OCI-LY7 (cell line): Measurements from ENCODE around the gene CACNA2D2. TPM values are rescaled to one million over a fixed set of nuclear protein-coding genes. Genes with fewer than 3 reads are reported as not detected.

Source experiments
- BruUV-seq: library from RNA; stranded (reverse); fragments of 400-500 nt; replicated peaks from 2 replicates; lab custom pipeline; 2021; lab: Mats Ljungman, UMichigan
- CTCF ChIA-PET: fragments of 300-600 bp; sonication (Branson Sonifier 250); formaldehyde crosslinking; loops from one replicate; lab custom pipeline; 2022; ENCODE audit warnings: antibody characterized with exemption; ENCODE audit not compliant: unreplicated experiment; lab: Charles Lee
- POLR2A ChIA-PET: fragments of 300-600 bp; sonication (Branson Sonifier 250); formaldehyde crosslinking; loops from one replicate; lab custom pipeline; 2022; ENCODE audit warnings: antibody characterized with exemption; lab: Charles Lee
- DNase-seq: peaks from one replicate; pipeline ENCODE4 v3.0.0-alpha.2; 2015; ENCODE audit warnings: low spot score
- H2AFZ ChIP-seq: fragments of 200-600 bp; sonication (generic), shearing (Covaris generic); 2 replicates; pipeline ENCODE4 v1.6.1; 2014; ENCODE audit warnings: mild to moderate bottlenecking, antibody characterized with exemption, low read length, moderate library complexity
- H3K27ac ChIP-seq: fragments of 200-600 bp; sonication (generic); 2 replicates; pipeline ENCODE4 v1.5.1; 2014; ENCODE audit warnings: mixed run types, low read depth, mild to moderate bottlenecking, moderate library complexity, low read length, inconsistent platforms; ENCODE audit not compliant: poor library complexity, severe bottlenecking
- H3K36me3 ChIP-seq: fragments of 200-600 bp; sonication (generic); 2 replicates; pipeline ENCODE4 v1.6.1; 2014; ENCODE audit warnings: mild to moderate bottlenecking, antibody characterized with exemption, low read length, moderate library complexity, mixed read lengths; ENCODE audit not compliant: insufficient read depth
- H3K4me1 ChIP-seq: fragments of 200-600 bp; sonication (generic); 2 replicates; pipeline ENCODE4 v1.5.1; 2014; ENCODE audit warnings: mild to moderate bottlenecking, low read length; ENCODE audit not compliant: insufficient read depth, poor library complexity, severe bottlenecking
- H3K4me2 ChIP-seq: fragments of 200-600 bp; sonication (generic); 2 replicates; pipeline ENCODE4 v1.6.1; 2014; ENCODE audit warnings: mild to moderate bottlenecking, low read length
- H3K4me3 ChIP-seq: fragments of 200-600 bp; sonication (generic); 2 replicates; pipeline ENCODE4 v1.5.1; 2014; ENCODE audit warnings: mild to moderate bottlenecking, low read depth, low read length; ENCODE audit not compliant: poor library complexity, severe bottlenecking
- H3K79me2 ChIP-seq: fragments of 200-600 bp; sonication (generic); 2 replicates; pipeline ENCODE4 v1.6.1; 2016; ENCODE audit warnings: low read depth, mild to moderate bottlenecking, low read length, moderate library complexity, mixed read lengths; ENCODE audit not compliant: insufficient read depth
- H3K9me2 ChIP-seq: fragments of 200-600 bp; sonication (generic); 2 replicates; pipeline ENCODE4 v1.6.1; 2016; ENCODE audit warnings: mild to moderate bottlenecking, low read length, mixed read lengths; ENCODE audit not compliant: insufficient read depth
- H3K9me3 ChIP-seq: fragments of 200-600 bp; sonication (generic); 2 replicates; pipeline ENCODE4 v1.6.1; 2014; ENCODE audit warnings: mild to moderate bottlenecking, mixed run types, low read length, mixed read lengths
- H4K20me1 ChIP-seq: fragments of 200-600 bp; sonication (generic); 2 replicates; pipeline ENCODE4 v1.6.1; 2014; ENCODE audit warnings: mild to moderate bottlenecking, antibody characterized with exemption, low read length, moderate library complexity, mixed read lengths; ENCODE audit not compliant: insufficient read depth
- EZH2phosphoT487 ChIP-seq: fragments of 200-600 bp; sonication (generic); IDR thresholded peaks from 2 replicates; pipeline ENCODE4 v1.6.1; 2018; ENCODE audit warnings: low read depth, borderline replicate concordance, mild to moderate bottlenecking, mixed run types, antibody characterized with exemption, low read length, moderate library complexity, mixed read lengths
- intact Hi-C: fragments of 100-400 bp; cut with micrococcal nuclease; formaldehyde crosslinking; loops from one replicate; pipeline ENCODE4 v1.10.0; 2022; ENCODE audit not compliant: unreplicated experiment
- total RNA-seq, 2 experiments: library from RNA; depleted of rRNA in 1 of 2; stranded (reverse); fragments of >200 nt in 1 of 2; shearing (Covaris generic) in 1 of 2; gene quantifications; 2 replicates each; pipeline ENCODE4 v1.2.3, GENCODE V29; 2014 to 2022
- TF ChIP-seq, protein P1 (sequence below): fragments of 200-600 bp; sonication (generic); conservative IDR thresholded peaks from 2 replicates; pipeline ENCODE4 v1.5.1; 2014; ENCODE audit warnings: mild to moderate bottlenecking, antibody characterized with exemption, low read length, moderate library complexity, mixed read lengths

The CACNA2D2 gene
- total RNA-seq, 2 experiments from 2014 or later, result 0.09 to 0.21 TPM

- CTCF ChIA-PET, result no interaction called here
- no TSS peak for BruUV-seq
These were observed 16.3 kb downstream of the CACNA2D2 start for GRCh38 chr3:50487181-50487580.

GRCh38 chr3:50486219-50486888, 17.1 kb downstream of the CACNA2D2 start:
- H3K79me2 ChIP-seq, result no peaks in the 10 kb centered on the region
- ChIA-PET POLR2A (interaction anchor here (0.5 kb wide), 1 partner anchor 32 kb away, joined by 4 read pairs; no protein-coding TSS in a partner anchor), CTCF (no interaction called here)
- H3K4me2 ChIP-seq, result no peak overlapping the region
- no peaks in the 10 kb centered on the region for H3K9me2 ChIP-seq
- peaks cover 11% of the 10 kb centered on the region for H3K4me1 ChIP-seq
- intact Hi-C loops, result no loop called here
- no peak for DNase-seq
- no peak overlapping the region for H3K27ac ChIP-seq
- H2AFZ ChIP-seq, result no peak overlapping the region
- no peaks in the 10 kb centered on the region for H4K20me1 ChIP-seq
- no TSS peak for BruUV-seq
- no peak overlapping the region for H3K4me3 ChIP-seq
- no peaks in the 10 kb centered on the region for H3K36me3 ChIP-seq
- TF ChIP-seq, protein P1, sequence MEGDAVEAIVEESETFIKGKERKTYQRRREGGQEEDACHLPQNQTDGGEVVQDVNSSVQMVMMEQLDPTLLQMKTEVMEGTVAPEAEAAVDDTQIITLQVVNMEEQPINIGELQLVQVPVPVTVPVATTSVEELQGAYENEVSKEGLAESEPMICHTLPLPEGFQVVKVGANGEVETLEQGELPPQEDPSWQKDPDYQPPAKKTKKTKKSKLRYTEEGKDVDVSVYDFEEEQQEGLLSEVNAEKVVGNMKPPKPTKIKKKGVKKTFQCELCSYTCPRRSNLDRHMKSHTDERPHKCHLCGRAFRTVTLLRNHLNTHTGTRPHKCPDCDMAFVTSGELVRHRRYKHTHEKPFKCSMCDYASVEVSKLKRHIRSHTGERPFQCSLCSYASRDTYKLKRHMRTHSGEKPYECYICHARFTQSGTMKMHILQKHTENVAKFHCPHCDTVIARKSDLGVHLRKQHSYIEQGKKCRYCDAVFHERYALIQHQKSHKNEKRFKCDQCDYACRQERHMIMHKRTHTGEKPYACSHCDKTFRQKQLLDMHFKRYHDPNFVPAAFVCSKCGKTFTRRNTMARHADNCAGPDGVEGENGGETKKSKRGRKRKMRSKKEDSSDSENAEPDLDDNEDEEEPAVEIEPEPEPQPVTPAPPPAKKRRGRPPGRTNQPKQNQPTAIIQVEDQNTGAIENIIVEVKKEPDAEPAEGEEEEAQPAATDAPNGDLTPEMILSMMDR, result no peak
- no peak for TF ChIP-seq EZH2phosphoT487
- no peaks in the 10 kb centered on the region for H3K9me3 ChIP-seq

More at GRCh38 chr3:50487181-50487580, 16.3 kb downstream of the CACNA2D2 start:
- peaks cover 15% of the 10 kb centered on the region for H3K4me1 ChIP-seq
- intact Hi-C loops, result no loop called here
- H3K9me3 ChIP-seq, result no peaks in the 10 kb centered on the region
- H3K4me2 ChIP-seq, result no peak overlapping the region
- H3K36me3 ChIP-seq, result no peaks in the 10 kb centered on the region
- no peak overlapping the region for H3K27ac ChIP-seq
- H3K4me3 ChIP-seq, result no peak overlapping the region
- TF ChIP-seq, protein P1, result no peak
- TF ChIP-seq EZH2phosphoT487, result no peak
- H3K9me2 ChIP-seq, result no peaks in the 10 kb centered on the region
- H2AFZ ChIP-seq, result no peak overlapping the region
- H4K20me1 ChIP-seq, result no peaks in the 10 kb centered on the region
- DNase-seq, result no peak
- H3K79me2 ChIP-seq, result no peaks in the 10 kb centered on the region
- POLR2A ChIA-PET, result no interaction called here

DNA sequence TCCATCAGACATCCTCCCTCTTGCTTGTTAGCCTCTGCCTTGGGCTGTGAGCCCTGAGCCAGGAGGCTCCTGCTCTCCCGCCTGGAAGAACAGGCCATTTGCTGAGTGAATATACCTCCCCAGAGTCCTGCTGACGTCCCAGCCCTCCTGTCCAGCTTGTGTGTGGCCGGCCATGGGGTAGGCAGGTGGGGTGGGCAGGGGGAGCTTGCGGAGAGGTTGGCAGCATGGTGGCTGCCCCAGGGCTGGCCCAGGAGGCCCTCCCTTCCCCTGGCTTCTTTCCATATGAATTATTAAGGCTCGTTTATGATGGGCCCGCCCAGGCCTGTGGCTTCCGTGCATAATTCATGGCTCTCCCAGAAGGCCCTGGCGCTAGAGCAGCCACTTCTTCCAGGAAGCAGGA, 18.7 kb downstream of the CACNA2D2 start:
- TF ChIP-seq, protein P1, result no peak
- TF ChIP-seq EZH2phosphoT487, result no peak
- Histone ChIP-seq H3K9me2 (no peaks in the 10 kb centered on the region), H3K27ac (no peak overlapping the region), H3K4me2 (no peak overlapping the region), H4K20me1 (no peaks in the 10 kb centered on the region), H2AFZ (no peak overlapping the region), H3K79me2 (no peaks in the 10 kb centered on the region), H3K4me3 (no peak overlapping the region), H3K4me1 (no peaks in the 10 kb centered on the region), H3K9me3 (no peaks in the 10 kb centered on the region), H3K36me3 (no peaks in the 10 kb centered on the region)
- ChIA-PET POLR2A (no interaction called here), CTCF (no interaction called here)
- intact Hi-C loops, result no loop called here
- no peak for DNase-seq
- BruUV-seq, result no TSS peak
